BE2C (cell line): Measurements from ENCODE around the gene MSANTD3.

Experiments used
- DNase-seq: peaks from one replicate; pipeline ENCODE4 v3.0.0-alpha.2; 2020
- H3K27me3 ChIP-seq: fragments of 250-450 bp; sonication (Bioruptor Pico); 2 replicates; pipeline ENCODE4 v1.5.1; 2020; ENCODE audit warnings: mild to moderate bottlenecking
- H3K36me3 ChIP-seq: fragments of 250-450 bp; sonication (Bioruptor Pico); 2 replicates; pipeline ENCODE4 v1.5.1; 2020; ENCODE audit warnings: mild to moderate bottlenecking
- H3K4me1 ChIP-seq: fragments of 250-450 bp; sonication (Bioruptor Pico); 2 replicates; pipeline ENCODE4 v1.5.1; 2020
- H3K4me3 ChIP-seq: 2 replicates; pipeline ENCODE4 v1.5.1; 2011; ENCODE audit warnings: low read depth, low read length
- H3K9me3 ChIP-seq: fragments of 250-450 bp; sonication (Bioruptor Pico); 2 replicates; pipeline ENCODE4 v1.5.1; 2020
- CTCF ChIP-seq: IDR thresholded peaks from 2 replicates; pipeline ENCODE4 v1.5.1; 2012; ENCODE audit warnings: mild to moderate bottlenecking, low read depth, low read length

The MSANTD3 gene

DNA sequence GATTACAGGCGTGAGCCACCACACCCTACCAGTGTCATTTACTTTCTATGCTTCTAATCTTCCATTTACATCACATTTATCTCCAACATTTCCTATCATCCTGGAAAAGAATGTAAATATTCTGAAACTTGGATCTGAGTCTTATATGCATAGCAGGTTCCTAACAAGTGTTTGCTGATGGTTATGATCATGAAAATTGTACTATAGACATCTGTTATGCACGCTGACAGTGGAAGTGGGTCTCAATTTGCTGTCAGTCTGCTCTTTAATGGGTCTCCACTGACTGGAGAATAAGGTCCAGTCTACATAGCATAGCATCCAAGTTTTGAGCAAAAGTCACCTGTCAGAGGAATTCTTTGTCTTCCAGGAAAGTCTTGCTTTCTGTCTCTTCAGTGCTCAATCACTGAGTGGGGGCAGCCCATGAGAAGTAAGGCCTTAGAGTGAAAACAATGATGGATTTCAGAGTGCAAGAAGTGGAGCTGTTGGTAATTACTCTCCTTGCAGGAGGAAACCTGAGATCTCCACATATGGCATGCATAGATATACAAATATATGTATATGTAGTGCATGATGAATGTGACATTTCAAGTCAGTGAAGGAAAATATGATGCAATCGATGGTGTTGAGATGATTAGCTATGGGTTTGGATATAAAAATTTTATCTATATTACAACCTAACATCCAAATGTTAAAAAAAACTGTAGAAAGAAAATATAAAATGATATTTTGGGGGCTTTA lies 29.2 kb upstream of the MSANTD3 start:
- Histone ChIP-seq H3K4me3 (no peak overlapping the region), H3K9me3 (no peaks in the 10 kb centered on the region)
- DNase-seq, result no peak

DNA sequence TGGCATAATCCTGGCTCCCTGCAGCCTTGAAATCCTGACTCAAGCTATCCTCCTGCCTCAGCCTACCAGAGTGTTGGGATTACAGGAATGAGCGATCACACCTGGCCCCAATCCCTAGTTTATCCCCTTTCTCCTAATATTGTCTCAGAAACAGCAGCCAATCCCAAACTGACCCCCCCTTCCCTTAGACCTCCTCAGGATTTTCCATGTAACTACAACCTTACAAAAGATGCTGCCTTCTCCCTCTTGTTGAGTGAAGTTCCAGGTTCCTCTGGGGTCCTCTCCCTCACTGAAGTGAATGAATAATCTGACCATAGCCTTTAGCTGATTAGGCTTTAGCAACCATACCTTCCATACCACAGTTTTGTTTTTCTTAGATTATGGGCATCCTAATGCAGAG lies 25.9 kb upstream of the MSANTD3 start:
- TF ChIP-seq CTCF, result no peak
- H3K4me3 ChIP-seq, result no peak overlapping the region
- no peaks in the 10 kb centered on the region for H3K9me3 ChIP-seq
- no peaks in the 10 kb centered on the region for H3K27me3 ChIP-seq
- no peak for DNase-seq
- H3K4me1 ChIP-seq, result no peaks in the 10 kb centered on the region
- no peaks in the 10 kb centered on the region for H3K36me3 ChIP-seq

More for the DNA sequence above, 29.2 kb upstream of the MSANTD3 start:
- H3K27me3 ChIP-seq, result no peaks in the 10 kb centered on the region
- no peaks in the 10 kb centered on the region for H3K4me1 ChIP-seq
- no peak for TF ChIP-seq CTCF
- H3K36me3 ChIP-seq, result no peaks in the 10 kb centered on the region

GRCh38 chr9:100406962-100407361 lies 20.0 kb upstream of the MSANTD3 start:
- no peaks in the 10 kb centered on the region for H3K9me3 ChIP-seq
- no peak for TF ChIP-seq CTCF
- H3K4me3 ChIP-seq, result no peak overlapping the region
- no peak for DNase-seq
- no peaks in the 10 kb centered on the region for H3K36me3 ChIP-seq
- peaks cover 3% of the 10 kb centered on the region; the same call in 1 of the 2 replicates for H3K4me1 ChIP-seq
- H3K27me3 ChIP-seq, result no peaks in the 10 kb centered on the region

GRCh38 chr9:100408546-100409175 lies 18.3 kb upstream of the MSANTD3 start:
- Histone ChIP-seq H3K4me3 (no peak overlapping the region), H3K4me1 (peaks cover 3% of the 10 kb centered on the region; the same call in 1 of the 2 replicates), H3K9me3 (no peaks in the 10 kb centered on the region), H3K36me3 (no peaks in the 10 kb centered on the region), H3K27me3 (no peaks in the 10 kb centered on the region)
- no peak for TF ChIP-seq CTCF
- no peak for DNase-seq

- TF ChIP-seq CTCF, result no peak
Measured at GRCh38 chr9:100409176-100409556, 17.8 kb upstream of the MSANTD3 start.

More at GRCh38 chr9:100409176-100409556, 17.8 kb upstream of the MSANTD3 start:
- no peak for DNase-seq
- peaks cover 3% of the 10 kb centered on the region; the same call in 1 of the 2 replicates for H3K4me1 ChIP-seq
- H3K27me3 ChIP-seq, result no peaks in the 10 kb centered on the region
- H3K9me3 ChIP-seq, result no peaks in the 10 kb centered on the region
- no peaks in the 10 kb centered on the region for H3K36me3 ChIP-seq
- H3K4me3 ChIP-seq, result no peak overlapping the region
